IPS-20b (cell line): ENCODE data around the gene SERPINA9.

ENCODE experiments used
- H3K27ac ChIP-seq: one replicate; pipeline ENCODE4 v1.5.1; 2013; ENCODE audit warnings: low read length
- H3K27me3 ChIP-seq: 2 replicates; pipeline ENCODE4 v1.6.1; 2013; ENCODE audit warnings: mild to moderate bottlenecking, low read length, inconsistent platforms; ENCODE audit not compliant: insufficient read depth
- H3K36me3 ChIP-seq: 2 replicates; pipeline ENCODE4 v1.6.1; 2013; ENCODE audit warnings: low read depth, mild to moderate bottlenecking, inconsistent platforms, low read length, moderate library complexity; ENCODE audit not compliant: insufficient read depth
- H3K4me1 ChIP-seq: 2 replicates; pipeline ENCODE4 v1.6.1; 2013; ENCODE audit warnings: mild to moderate bottlenecking, control low read depth, inconsistent platforms, low read length, moderate library complexity; ENCODE audit not compliant: insufficient read depth
- H3K4me3 ChIP-seq: 2 replicates; pipeline ENCODE4 v1.5.1; 2013; ENCODE audit warnings: mild to moderate bottlenecking, low read length, inconsistent platforms
- H3K9ac ChIP-seq: 2 replicates; pipeline ENCODE4 v1.6.1; 2013; ENCODE audit warnings: low read depth, mild to moderate bottlenecking, inconsistent platforms, low read length, moderate library complexity
- H3K9me3 ChIP-seq: 2 replicates; pipeline ENCODE4 v1.6.1; 2013; ENCODE audit warnings: mild to moderate bottlenecking, low read depth, low read length, inconsistent platforms; ENCODE audit not compliant: insufficient read depth

Gene SERPINA9

DNA sequence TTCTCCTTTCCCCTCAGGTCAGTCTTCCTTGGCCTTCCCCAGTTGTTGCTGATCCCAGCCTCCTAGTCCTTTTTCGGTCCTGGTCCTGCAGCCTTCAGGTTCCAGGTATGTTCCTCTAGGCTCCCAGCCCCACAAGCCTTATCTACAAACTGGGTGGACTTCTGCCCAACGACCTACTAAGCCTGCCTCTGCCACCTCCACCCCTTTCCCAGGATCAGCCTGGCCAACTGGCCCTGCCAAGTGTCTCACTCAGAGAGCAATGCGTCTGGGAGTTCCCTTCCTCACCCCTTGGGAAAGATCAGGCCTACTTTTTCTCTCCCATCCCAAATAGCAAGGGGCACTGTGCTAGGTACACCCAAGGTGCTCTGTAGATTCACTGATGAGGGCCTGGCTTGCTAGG lies 33.4 kb upstream of the SERPINA9 start, which contains the start of gene SERPINA12:
Gene SERPINA12, minus strand, starts transcription at position 114 of the 400 bp plus-strand sequence. CDS start 11,072 bp downstream, outside the sequence.
- Histone ChIP-seq H3K27me3 (no peaks in the 10 kb centered on the region), H3K9me3 (no peaks in the 10 kb centered on the region), H3K4me1 (no peaks in the 10 kb centered on the region), H3K36me3 (no peaks in the 10 kb centered on the region), H3K9ac (no peak within 1 kb of the TSS), H3K4me3 (no peak within 1 kb of the TSS), H3K27ac (no peak within 1 kb of the TSS)

DNA sequence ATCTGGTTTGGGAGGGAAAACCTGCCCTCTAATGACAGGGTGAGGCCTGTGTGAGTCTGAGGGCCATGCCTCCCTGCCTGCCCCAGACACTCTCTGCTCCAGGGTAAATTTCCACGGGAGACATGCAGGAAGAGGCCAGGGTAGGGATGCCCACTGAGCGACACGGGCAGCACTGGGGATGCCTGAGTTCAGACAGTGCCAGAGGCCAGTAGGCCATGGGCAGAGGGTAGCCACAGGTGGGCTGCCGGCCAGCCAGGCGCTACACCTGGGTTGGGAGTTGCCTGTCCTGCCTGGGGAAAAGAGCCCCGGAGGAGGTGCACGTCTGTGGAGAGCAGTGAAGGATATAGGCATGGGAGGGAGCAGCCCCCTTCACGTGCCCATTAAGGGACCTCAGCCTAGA lies 29.6 kb upstream of the SERPINA9 start:
- no peak overlapping the region for H3K27ac ChIP-seq
- H3K4me3 ChIP-seq = no peak overlapping the region
- H3K9ac ChIP-seq = no peak overlapping the region
- no peaks in the 10 kb centered on the region for H3K4me1 ChIP-seq
- H3K9me3 ChIP-seq = no peaks in the 10 kb centered on the region
- H3K27me3 ChIP-seq = no peaks in the 10 kb centered on the region
- no peaks in the 10 kb centered on the region for H3K36me3 ChIP-seq

DNA sequence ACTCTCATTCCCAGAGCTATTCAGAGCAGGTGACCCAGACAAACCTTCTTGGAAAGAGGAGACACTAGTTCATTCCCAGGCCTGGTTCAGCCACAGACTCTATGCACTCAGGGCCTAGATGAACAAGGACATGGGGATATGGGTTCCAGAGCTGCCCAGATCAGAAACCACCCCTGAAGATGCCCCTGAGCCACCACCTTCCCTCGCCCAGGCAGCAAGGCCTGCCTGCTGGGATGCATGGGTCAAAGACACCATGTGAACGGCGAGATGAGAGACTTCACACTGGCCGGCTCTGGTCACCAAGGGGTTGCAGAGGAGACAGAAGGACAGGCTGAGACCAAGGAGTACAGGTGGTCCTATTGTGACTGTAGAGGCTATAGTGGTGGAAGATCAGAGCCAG lies 29.2 kb upstream of the SERPINA9 start:
- Histone ChIP-seq H3K9me3 (no peaks in the 10 kb centered on the region), H3K4me1 (no peaks in the 10 kb centered on the region), H3K9ac (no peak overlapping the region), H3K36me3 (no peaks in the 10 kb centered on the region), H3K27me3 (no peaks in the 10 kb centered on the region), H3K27ac (no peak overlapping the region), H3K4me3 (no peak overlapping the region)

DNA sequence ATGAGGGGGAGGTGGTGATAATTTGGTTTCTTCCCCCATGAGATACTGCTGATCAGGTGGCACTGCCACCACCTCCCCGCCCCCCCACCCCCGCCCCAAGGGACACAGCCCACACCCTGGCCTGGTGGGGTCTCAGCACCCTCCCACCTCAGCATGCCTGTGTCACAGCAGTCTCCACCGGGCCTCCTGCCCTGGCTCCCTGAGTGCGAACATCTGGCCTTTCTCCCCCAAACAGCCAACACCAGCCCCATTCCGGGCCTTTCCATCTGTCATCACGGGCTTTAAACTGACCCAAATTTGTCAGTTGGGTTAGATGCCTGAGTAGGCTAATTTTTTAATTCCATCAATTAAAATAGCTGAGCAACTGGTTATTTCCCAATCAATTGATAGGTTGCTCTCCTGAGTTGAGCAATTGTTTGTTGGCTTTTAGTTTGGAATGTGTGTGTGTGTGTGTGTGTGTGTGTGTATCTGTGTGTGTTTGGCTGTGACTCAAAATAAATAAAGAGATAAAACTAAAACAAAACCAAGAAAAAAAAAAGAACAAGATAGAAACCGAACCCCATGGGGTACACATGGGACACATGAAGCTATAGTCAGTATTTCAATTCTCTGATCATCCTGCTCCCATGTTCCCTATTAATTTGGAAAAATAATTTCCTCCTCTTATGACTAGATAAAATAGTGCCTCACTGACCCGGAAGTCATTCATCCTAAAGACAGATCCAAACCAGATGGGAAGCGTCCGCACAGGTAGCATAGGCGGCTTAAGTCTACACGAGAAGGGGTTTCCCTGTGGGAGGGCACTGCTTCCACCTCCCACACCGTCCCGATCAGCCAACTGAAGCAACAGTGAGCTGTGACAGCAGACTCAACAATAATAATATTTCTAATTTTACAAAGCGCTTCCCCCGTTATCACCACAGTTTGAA lies 25.9 kb upstream of the SERPINA9 start:
- Histone ChIP-seq H3K27ac (no peak overlapping the region), H3K9ac (no peak overlapping the region), H3K9me3 (no peaks in the 10 kb centered on the region), H3K4me1 (no peaks in the 10 kb centered on the region), H3K4me3 (no peak overlapping the region), H3K36me3 (no peaks in the 10 kb centered on the region), H3K27me3 (no peaks in the 10 kb centered on the region; the same call in 1 of the 2 replicates)

DNA sequence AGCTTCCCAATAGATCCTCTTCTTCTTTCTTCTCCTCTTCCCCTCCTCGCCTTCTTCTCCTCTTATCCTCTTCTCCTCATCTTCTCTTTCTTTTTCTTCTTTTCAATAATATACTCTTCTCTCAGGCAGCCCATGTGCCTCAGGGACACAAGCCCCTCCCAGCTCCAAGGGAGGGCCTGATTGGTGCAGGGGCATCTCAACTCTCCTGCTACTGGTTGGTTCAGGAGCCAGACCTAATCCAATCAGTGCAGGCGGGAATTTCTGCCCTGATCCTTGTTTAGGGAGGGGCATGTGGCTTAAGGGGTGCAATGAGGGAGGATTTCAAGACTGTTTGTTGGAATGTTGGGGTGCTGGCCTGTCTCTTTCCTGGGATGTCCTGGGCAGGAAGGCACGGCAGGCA lies 24.3 kb upstream of the SERPINA9 start:
- Histone ChIP-seq H3K4me1 (no peaks in the 10 kb centered on the region), H3K27me3 (peaks cover 4% of the 10 kb centered on the region; the same call in 1 of the 2 replicates), H3K4me3 (no peak overlapping the region), H3K27ac (no peak overlapping the region), H3K9ac (no peak overlapping the region), H3K36me3 (no peaks in the 10 kb centered on the region), H3K9me3 (no peaks in the 10 kb centered on the region)

DNA sequence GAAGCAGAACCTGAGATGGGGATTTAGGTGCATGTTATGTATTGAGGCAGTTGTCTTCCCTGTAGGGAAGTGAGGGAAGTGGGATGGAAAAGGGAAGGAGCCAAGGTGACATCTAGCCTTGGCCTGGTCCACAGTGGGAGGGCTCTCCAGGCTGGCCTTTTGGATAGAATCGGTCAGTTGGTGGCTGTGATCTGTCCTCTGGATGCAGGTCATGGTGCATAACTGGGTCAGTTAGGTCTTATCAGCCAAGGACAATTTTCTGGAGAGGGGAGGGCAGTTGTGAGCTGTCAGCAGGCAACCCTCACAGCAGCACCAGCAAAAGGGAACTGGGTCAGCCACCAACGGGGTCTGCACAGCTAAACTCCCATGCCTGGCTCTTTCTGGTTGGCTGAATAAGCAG lies 23.7 kb upstream of the SERPINA9 start:
- H3K36me3 ChIP-seq = no peaks in the 10 kb centered on the region
- H3K27ac ChIP-seq = no peak overlapping the region
- peaks cover 4% of the 10 kb centered on the region; the same call in 1 of the 2 replicates for H3K27me3 ChIP-seq
- no peak overlapping the region for H3K4me3 ChIP-seq
- no peak overlapping the region for H3K9ac ChIP-seq
- H3K9me3 ChIP-seq = no peaks in the 10 kb centered on the region
- H3K4me1 ChIP-seq = no peaks in the 10 kb centered on the region

DNA sequence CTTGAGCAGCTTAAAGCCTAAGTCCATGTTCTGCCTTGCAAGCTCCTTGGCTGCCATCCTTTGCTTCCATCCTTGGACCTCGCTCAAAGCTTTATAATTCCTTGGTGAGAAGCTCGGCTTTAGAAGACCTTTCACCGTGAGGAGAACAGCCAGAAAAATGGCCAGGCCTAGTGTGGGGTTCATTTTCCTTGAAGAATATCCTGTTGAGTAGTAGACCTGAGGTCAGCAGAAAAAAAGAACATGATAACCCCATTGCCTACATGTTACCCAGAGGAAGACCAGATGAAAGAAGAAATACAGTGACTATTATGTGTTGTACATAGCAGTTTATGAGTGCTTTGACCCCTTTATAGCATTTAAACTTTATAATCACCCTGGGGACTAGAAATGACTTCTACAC lies 22.2 kb upstream of the SERPINA9 start:
- Histone ChIP-seq H3K4me3 (no peak overlapping the region), H3K27ac (no peak overlapping the region), H3K4me1 (no peaks in the 10 kb centered on the region), H3K27me3 (peaks cover 4% of the 10 kb centered on the region; the same call in 1 of the 2 replicates), H3K36me3 (no peaks in the 10 kb centered on the region), H3K9me3 (no peaks in the 10 kb centered on the region), H3K9ac (no peak overlapping the region)

DNA sequence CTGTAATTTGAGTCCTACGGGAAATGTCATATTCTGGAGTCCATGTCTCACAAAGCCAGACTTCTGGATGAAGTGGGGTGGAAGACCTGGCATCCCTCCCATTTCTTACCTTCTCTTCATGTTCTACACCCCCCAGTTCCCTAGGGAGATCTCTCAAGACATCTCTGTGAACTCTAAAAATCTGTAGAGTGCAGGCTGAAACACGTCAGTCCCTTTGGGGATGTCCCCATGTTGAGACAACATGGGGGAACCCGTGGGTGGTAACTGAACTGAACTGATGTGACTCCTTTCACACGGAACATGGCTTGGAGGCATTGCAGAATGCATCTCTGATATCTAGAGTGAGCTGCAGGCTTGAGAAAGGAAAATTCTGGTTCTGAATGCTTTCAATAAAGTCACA lies 18.1 kb upstream of the SERPINA9 start:
- Histone ChIP-seq H3K27me3 (peaks cover 4% of the 10 kb centered on the region; the same call in 1 of the 2 replicates), H3K36me3 (no peaks in the 10 kb centered on the region), H3K9me3 (no peaks in the 10 kb centered on the region), H3K4me1 (no peaks in the 10 kb centered on the region), H3K9ac (no peak overlapping the region), H3K27ac (no peak overlapping the region), H3K4me3 (no peak overlapping the region)

DNA sequence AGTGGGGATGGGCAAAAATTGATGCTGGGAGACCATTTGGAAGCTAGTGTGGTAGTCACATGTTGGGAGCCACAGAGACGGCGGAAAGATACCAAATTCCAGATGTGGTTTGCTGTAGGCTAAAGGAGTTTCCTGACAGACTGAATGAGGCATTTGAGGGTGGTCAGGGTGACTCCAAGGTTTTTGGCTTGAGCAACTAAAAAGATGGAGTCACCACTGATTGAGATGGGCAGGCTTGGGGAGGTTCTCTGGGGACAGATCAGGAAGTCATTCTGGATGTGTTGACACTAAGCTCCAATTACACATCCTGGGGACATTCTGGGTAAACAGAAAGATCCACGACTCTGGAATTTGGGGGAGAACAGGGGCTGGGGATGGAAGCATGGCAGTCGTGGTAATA lies 15.5 kb upstream of the SERPINA9 start:
- no peak overlapping the region for H3K9ac ChIP-seq
- H3K4me3 ChIP-seq = no peak overlapping the region
- H3K27ac ChIP-seq = no peak overlapping the region
- no peaks in the 10 kb centered on the region; the same call in 1 of the 2 replicates for H3K4me1 ChIP-seq
- no peaks in the 10 kb centered on the region for H3K36me3 ChIP-seq
- H3K9me3 ChIP-seq = no peaks in the 10 kb centered on the region
- H3K27me3 ChIP-seq = peaks cover under 1% of the 10 kb centered on the region; the same call in 1 of the 2 replicates

DNA sequence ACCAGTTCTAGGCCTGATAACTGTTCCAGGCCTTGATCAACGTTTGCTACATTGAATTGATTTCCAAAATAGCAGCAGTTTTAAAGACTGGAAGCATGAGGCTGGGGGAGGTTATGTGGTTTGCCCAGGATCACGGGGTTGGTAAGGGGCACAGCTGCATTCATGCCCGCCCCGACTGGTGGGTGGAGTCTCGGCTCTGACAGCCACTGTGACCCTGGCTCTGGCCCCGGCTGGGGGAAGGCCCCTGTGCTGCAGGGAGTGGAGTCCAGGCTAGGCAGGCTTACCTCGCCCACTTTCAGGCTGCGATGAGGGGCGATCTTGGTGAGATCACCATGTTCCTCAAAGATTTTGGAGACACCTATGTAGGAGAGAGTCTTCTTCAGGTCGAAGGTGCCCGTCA lies 13.3 kb upstream of the SERPINA9 start:
- Histone ChIP-seq H3K4me3 (no peak overlapping the region), H3K27me3 (no peaks in the 10 kb centered on the region), H3K4me1 (peaks cover 4% of the 10 kb centered on the region; the same call in 1 of the 2 replicates), H3K9me3 (no peaks in the 10 kb centered on the region), H3K27ac (no peak overlapping the region), H3K36me3 (no peaks in the 10 kb centered on the region), H3K9ac (no peak overlapping the region)

DNA sequence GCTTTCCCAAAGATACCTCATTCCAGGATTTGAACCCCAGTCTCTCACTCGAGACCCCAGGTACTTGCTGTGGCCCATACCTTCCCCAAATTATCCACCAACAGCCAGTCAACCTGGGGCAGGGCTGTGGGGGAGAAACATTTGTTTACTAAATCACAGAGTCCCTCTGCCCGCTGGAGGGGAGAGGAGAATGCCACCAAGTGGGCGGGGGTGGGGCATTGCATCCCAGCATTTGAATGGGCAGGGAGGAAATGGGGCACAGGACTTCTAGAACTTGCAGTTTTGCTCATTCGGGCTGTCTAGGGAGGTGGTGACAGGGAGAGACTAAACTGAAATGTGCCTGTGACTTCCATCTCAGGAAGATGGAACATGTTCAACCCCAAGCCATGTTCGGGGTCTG lies 10.9 kb upstream of the SERPINA9 start:
- Histone ChIP-seq H3K36me3 (no peaks in the 10 kb centered on the region), H3K9me3 (no peaks in the 10 kb centered on the region), H3K27ac (no peak overlapping the region), H3K27me3 (no peaks in the 10 kb centered on the region), H3K4me1 (peaks cover 4% of the 10 kb centered on the region; the same call in 1 of the 2 replicates), H3K4me3 (peak overlapping the region; percentile 68), H3K9ac (peak overlapping the region; percentile 72; the same call in 1 of the 2 replicates)
